GM19351 (cell line): ENCODE results near the gene PCLO.
"Not testable (repeated sequence)": the region's sequence is repeated elsewhere in the genome, so short reads cannot be mapped to it uniquely, and the experiment has no call there.

Experiments
- ATAC-seq: cut with Tn5 transposase; IDR thresholded peaks from one replicate; pipeline ENCODE4 v1.9.1; 2021; ENCODE audit warnings: mild to moderate bottlenecking, moderate library complexity; ENCODE audit not compliant: unreplicated experiment

The PCLO gene

GRCh38 chr7:82742163-82742562, 420.5 kb downstream of the PCLO start:
- ATAC-seq, result no peak

- ATAC-seq, result no peak
Observed at GRCh38 chr7:82741493-82741892, 421.2 kb downstream of the PCLO start.

GRCh38 chr7:82740246-82740848, 422.3 kb downstream of the PCLO start:
- ATAC-seq, result peak; percentile 67

GRCh38 chr7:82736633-82737032, 426.1 kb downstream of the PCLO start:
- ATAC-seq, result no peak

- no peak for ATAC-seq
Observed at GRCh38 chr7:82732677-82733076, 430.0 kb downstream of the PCLO start.

GRCh38 chr7:82729172-82730030, 433.3 kb downstream of the PCLO start:
- ATAC-seq, result no peak

GRCh38 chr7:82726038-82726800, 436.5 kb downstream of the PCLO start:
- no peak for ATAC-seq

GRCh38 chr7:82723411-82723810, 439.3 kb downstream of the PCLO start:
- no peak for ATAC-seq

- no peak for ATAC-seq
Observed at GRCh38 chr7:82722946-82723345, 439.7 kb downstream of the PCLO start.

- ATAC-seq, result no peak
Observed at GRCh38 chr7:82715344-82715743, 447.3 kb downstream of the PCLO start.

GRCh38 chr7:82714883-82715282, 447.8 kb downstream of the PCLO start:
- no peak for ATAC-seq

GRCh38 chr7:82713506-82713905, 449.2 kb downstream of the PCLO start:
- ATAC-seq, result no peak

- not testable (repeated sequence) for ATAC-seq
Observed at GRCh38 chr7:82706344-82706743, 456.3 kb downstream of the PCLO start.

- ATAC-seq, result no peak
Observed at GRCh38 chr7:82705517-82706260, 457.0 kb downstream of the PCLO start.

GRCh38 chr7:82704121-82704520, 458.6 kb downstream of the PCLO start:
- ATAC-seq, result no peak
